Stimulated activated CD8-positive, alpha-beta memory T cell treated with anti-CD3 and anti-CD28 coated beads, Interleukin-7, amount 100 ng/mL, for 1 hour (primary cell): ENCODE results near the gene TMCC3.
"Not testable (repeated sequence)": the region's sequence is repeated elsewhere in the genome, so short reads cannot be mapped to it uniquely, and the experiment has no call there.

Source experiments
- DNase-seq, 2 donors: peaks; one replicate each; pipeline ENCODE4 v3.0.0-alpha.2; 2020; ENCODE audit warnings: low read depth in 2 of 2

TMCC3 gene

DNA sequence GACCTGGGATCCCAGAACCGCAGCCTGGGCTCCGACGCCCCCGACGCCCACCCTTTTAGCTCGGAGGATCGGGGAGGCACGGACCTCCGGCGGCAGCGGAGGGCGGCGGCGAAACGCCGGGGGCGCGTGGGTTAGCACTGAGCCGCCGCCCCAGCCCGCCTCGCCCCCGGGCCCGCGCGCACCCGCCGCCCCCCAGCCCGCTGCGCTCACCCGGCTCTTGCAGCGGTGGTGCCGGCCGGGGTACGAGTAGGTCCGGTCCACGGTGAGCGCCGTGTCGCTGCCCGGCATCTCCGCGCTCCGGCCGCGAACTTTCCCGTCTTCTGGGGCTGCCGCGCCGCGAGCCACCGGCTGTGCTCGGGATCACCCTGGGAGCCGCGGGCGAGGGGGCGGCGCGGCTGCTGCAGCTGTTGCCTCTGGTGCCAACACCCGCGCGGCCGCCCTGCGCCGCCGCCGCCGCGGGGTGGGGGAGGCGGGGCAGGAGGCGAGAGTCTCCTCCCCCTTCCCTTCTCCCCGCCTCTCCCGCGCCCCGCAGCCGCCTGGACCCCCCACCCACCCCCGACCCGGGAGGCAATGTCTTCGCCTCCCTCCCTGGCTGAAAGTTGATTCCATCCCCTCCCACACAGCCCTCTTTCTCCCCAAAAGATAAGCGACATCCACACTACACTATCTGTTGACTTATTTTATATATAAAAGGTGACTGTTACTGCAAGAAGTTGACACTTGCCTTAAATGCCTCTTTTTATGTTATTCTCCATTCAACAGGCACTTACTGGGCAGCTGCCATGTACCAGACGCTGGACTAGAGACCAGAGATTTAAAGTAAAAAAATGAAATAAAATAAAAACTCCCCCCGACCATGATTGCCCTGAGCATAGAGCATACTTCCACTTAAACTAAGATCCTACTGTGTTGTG lies at the start of gene TMCC3:
TMCC3 (minus strand) TSS at position 415 of the 914 bp plus-strand sequence; CDS start at position 288, 127 bp downstream.
- no peak for DNase-seq

- no peak for DNase-seq
Measured at GRCh38 chr12:94699801-94700200, 49.4 kb upstream of the TMCC3 start.

DNA sequence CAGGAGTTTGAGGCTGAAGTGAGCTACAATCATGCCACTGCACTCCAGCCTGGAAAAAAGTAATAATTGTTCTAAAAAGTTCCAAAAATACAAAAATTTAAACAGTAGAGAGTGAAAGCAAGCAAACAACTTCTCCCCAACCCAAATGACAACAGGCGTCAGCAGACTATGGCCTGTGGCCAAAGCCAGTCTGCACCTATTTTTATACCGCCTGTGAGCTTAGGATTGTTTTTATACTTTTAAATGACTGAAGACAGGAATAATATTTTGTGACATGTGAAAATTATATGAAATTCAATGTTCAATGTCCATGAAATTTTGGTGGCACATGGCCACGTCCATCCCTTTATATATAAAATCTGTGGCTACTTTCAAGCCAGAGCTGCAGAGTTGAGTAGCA lies 48.2 kb upstream of the TMCC3 start:
- DNase-seq, result no peak

- no peak for DNase-seq
Measured at GRCh38 chr12:94697631-94698030, 47.3 kb upstream of the TMCC3 start.

DNA sequence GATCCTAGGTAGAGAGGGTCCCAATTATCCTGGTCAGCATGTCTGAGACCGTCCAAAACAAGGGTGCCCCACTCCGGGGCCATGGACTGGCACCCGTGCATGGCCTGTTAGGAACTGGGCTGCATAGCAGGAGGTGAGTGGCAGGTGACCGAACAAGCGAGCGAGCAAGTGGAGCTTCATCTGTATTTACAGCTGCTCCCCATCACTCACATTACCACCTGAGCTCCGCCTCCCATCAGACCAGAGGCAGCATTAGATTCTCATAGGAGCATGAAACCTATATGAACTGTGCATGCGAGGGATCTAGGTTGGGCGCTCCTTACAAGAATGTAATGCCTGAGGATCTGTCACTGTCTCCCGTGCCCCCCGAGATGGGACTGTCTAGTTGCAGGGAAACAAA lies 44.4 kb upstream of the TMCC3 start:
- no peak for DNase-seq

DNA sequence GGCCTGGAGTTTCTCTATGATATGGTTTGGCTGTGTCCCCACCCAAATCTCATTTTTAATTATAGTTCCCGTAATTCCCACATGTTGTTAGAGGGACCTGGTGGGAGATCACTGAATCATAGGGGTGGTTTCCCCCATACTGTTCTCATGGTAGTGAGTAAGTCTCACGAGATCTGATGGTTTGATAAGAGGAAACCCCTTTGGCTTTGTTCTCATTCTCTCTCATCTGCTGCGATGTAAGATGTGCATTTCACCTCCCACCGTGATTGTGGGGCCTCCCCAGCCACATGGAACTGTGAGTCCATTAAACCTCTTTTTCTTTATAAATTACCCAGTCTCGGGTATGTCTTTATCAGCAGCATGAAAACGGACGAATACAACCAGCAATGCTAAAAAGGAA lies 42.5 kb upstream of the TMCC3 start:
- DNase-seq, result not testable (repeated sequence)

GRCh38 chr12:94690198-94690771 lies 39.9 kb upstream of the TMCC3 start:
- DNase-seq, result no peak

DNA sequence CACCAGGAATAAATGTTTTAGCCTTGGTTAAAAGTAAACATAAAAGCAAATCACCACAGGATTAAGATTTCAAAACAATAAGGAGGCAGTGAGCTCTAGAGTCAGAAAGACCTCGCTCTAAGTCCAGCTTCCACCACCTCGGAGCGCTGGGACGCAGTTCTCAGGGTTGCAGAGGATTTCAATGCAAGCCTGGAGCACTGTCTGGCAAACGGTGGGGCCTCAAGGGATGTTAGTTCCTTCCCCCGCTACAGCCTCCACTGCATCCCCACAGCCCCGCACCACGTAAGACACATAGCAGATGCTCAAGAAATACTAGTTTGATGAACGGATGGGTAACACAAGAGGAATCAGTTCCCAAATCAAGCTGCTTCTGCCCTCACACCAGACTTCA lies 39.3 kb upstream of the TMCC3 start:
- no peak for DNase-seq

GRCh38 chr12:94689002-94689645 lies 38.8 kb upstream of the TMCC3 start:
- DNase-seq, result no peak

DNA sequence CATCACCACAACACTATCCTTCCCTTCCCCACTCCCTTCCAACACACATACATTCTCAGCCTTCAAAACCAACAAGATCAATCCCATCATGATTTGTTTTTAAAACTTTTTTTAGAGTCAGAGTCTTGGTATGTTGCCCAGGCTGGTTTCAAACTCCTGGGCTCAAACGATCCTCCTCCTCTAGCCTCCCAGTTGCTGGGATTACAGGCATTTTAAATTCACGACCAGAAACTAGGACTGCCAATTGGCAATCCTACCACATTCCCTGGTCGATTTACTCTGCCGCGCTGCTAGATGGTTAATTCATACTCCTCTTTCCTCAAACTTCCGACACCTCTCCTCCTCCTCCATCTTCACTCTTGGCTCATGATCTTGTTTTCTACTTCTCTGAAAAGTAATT lies 37.5 kb upstream of the TMCC3 start:
- DNase-seq, result no peak

GRCh38 chr12:94686834-94687628 lies 36.7 kb upstream of the TMCC3 start:
- no peak for DNase-seq

DNA sequence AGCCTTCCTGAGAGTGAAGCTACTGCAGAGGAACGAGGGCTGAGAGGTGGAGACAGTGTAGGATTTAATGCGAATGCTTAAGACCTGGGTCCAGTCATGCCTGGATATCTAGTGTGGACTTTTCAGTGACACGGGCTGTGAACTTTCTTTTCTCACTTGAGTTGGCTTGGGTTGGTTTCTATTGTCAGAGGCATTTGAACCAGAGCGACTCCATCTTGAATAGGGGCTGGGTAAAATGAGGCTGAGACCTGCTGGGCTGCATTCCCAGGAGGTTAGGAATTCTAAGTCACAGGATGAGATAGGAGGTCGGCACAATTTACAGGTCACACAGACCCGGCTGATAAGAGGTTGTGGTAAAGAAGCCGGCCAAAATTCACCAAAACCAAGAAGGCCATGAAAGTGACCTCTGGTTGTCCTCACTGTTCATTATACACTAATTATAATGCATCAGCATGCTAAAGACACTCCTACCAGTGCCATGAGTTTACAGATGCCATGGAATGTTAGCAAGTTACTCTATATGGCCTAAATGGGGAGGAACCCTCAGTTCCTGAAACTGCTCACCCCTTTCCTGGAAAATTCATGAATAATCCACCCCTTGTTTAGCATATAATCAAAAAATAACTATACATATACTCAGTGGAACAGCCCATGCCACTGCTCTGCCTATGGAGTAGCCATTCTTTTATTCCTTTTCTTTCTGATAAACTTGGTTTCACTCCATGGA lies 34.2 kb upstream of the TMCC3 start:
- no peak for DNase-seq

DNA sequence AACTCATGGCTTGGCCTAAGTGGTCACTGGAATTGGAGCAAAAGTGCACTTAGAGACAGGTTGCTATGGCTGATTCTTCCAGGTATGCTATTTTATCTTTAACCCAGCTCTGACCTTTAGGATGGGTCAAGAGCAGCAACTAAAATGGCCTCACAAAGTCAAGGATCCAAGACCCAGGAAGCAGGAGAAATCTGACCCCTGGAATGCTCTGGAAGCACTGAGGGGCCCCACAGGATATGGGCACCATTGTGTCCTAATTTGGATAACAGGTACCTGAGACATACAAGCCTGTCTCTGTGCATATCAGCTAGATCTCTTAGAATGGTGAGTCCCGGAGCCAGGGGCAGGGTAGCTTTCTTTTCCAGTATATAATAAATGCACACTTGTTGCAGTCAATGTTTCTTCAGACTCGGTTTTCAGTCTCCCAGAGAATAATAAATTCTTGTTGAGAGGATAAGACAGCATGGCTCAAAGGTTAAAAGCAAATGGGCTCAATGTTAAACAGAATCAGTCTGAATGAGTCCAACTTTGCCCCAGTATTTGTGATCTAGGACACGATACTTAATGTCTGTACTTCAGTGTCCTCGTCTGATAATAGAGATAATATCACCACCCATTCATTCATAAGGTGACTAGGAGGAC lies 29.3 kb upstream of the TMCC3 start:
- DNase-seq, result no peak

DNA sequence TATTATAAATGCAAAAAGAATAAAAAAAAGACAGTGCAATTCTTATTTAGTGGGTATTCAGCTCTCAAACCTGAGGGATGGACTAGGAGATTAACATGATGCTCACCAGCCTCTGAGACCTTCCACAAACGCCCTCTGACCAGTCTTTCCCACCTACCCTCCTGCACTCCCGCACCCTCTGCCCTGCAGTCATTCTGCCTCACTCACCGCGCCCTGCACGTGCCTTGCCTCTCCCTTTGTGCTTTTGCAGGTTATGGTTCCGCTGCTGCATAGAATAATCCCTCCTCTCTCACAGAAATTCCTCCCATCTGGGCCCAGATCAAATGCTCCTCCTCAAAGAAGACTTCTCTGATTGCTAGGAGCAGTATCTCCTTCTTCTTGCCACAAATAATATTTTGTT lies 28.5 kb upstream of the TMCC3 start:
- no peak for DNase-seq

DNA sequence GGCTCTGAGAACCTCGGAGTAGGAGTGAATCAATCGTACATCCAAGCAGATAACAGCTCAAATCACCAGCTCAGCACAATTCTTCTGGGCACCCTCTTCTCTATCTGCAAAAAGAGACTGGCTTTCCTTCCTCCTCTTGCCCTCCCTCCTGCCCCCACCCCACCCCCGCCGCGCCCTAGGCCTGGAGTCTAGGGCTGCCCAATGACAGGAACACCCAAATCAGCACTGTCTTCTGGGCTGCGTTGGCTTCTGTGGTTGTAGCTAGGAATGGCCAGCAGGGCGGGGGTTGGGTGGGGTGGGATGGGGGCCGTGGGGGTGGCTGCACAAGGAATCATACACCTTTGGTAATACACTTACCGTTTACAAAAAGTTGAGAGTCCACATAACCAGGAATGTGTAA lies 28.0 kb upstream of the TMCC3 start:
- DNase-seq, result no peak

GRCh38 chr12:94677778-94678177 lies 27.4 kb upstream of the TMCC3 start:
- DNase-seq, result no peak

GRCh38 chr12:94676922-94677321 lies 26.6 kb upstream of the TMCC3 start:
- DNase-seq, result no peak

GRCh38 chr12:94676031-94676641 lies 25.8 kb upstream of the TMCC3 start:
- DNase-seq, result no peak

DNA sequence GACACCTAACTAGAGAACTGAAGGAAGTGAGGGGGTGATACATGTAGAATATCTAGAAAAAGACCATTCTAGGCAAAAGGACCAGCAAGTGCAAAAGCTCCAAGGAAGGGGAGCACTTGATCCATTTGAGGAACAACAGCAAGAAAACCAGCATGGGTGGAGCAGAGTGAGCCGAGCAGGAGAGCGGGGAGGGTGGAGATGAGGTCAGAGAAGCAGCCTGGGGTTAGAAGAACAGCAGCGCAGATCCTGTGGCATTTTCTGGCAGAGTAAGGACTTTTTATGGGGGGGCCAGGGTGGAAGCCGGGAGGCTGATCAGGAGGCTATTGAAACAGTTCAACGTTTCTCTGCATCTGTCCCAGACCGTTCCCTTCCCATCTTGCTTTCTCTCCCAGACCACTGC lies 24.5 kb upstream of the TMCC3 start:
- no peak for DNase-seq

DNA sequence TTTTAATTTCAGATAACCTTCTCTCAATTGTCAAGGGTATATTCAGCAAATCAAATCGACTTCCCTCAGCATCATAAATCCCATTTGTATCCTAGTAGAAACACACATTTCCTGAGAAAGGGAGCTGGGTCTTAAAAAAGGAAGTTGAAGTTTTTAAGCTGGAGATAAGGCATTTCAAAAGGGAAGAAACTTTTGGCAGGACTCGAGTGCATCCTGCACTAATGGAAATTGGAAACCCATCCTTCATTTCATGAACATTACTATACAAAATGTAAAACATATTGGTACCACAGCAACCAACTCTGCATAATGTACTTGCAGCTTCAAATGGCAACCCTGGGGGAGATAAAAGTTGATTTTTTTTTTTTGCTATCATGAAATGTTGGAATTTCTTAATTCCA lies 23.7 kb upstream of the TMCC3 start:
- no peak for DNase-seq
